ENCODE measurements around the gene AOC3.

The AOC3 gene

DNA sequence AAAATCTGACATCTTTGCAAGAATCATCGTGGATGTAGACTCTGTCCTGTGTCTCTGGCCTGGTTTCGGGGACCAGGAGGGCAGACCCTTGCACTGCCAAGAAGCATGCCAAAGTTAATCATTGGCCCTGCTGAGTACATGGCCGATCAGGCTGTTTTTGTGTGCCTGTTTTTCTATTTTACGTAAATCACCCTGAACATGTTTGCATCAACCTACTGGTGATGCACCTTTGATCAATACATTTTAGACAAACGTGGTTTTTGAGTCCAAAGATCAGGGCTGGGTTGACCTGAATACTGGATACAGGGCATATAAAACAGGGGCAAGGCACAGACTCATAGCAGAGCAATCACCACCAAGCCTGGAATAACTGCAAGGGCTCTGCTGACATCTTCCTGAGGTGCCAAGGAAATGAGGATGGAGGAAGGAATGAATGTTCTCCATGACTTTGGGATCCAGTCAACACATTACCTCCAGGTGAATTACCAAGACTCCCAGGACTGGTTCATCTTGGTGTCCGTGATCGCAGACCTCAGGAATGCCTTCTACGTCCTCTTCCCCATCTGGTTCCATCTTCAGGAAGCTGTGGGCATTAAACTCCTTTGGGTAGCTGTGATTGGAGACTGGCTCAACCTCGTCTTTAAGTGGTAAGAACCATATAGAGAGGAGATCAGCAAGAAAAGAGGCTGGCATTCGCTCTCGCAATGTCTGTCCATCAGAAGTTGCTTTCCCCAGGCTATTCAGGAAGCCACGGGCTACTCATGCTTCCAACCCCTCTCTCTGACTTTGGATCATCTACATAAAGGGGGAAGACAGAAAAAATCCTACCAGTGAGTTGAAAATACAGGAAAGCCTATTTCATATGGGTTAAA, 49.7 kb downstream of the AOC3 start, which contains the start of gene G6PC1:
Gene G6PC1 (plus strand): TSS at position 340 of the 872 bp plus-strand sequence. CDS start 78 bp downstream, at position 418.
- Histone ChIP-seq H3K27me3 (ENCODE audit: low read depth) (no peaks in the 10 kb centered on the region), H3K9me3 (no peaks in the 10 kb centered on the region), H3K4me3 (no peak within 1 kb of the TSS), H3K4me1 (no peaks in the 10 kb centered on the region), H3K36me3 (replicated peaks) (no peaks in the 10 kb centered on the region)
- no peak for DNase-seq (ENCODE audit: low spot score in 2 of 2)
- in situ Hi-C loops (cut with MboI; ENCODE audit: low sequenced_read_pairs): no loop called here

- in situ Hi-C loops (cut with MboI; ENCODE audit: low sequenced_read_pairs): no loop called here
- no peaks in the 10 kb centered on the region for H3K27me3 ChIP-seq (ENCODE audit: low read depth)
- H3K4me1 ChIP-seq: no peaks in the 10 kb centered on the region
- no peaks in the 10 kb centered on the region for H3K36me3 ChIP-seq (replicated peaks)
- no peak for DNase-seq (ENCODE audit: low spot score in 2 of 2)
- no peaks in the 10 kb centered on the region for H3K9me3 ChIP-seq
- H3K4me3 ChIP-seq: no peak overlapping the region
Measured at GRCh38 chr17:42901535-42902229, 50.7 kb downstream of the AOC3 start.

DNA sequence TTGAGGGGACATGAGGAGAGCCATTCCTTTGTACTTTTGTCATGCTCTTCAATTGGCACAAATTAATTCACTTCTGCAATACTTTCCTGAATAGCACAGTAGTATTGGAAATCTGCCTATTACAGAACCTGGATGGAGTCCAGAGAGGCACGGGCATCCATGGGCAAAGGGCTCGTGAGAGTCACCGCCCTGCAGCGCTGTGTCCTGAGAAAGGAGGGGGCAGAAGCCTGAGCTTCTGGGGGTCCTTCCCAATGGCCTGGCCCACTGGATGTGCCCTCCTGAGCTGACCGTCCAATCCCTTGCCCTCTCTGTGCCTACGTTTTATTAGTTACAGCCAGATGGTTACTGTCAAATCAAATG, 53.1 kb downstream of the AOC3 start:
- Histone ChIP-seq H3K27me3 (ENCODE audit: low read depth) (0 out of 2 replicates have a peak, but pooled peaks cover 2% of the 10 kb centered on the region), H3K4me3 (no peak overlapping the region), H3K9me3 (no peaks in the 10 kb centered on the region), H3K4me1 (no peaks in the 10 kb centered on the region), H3K36me3 (replicated peaks) (no peaks in the 10 kb centered on the region)
- no peak for DNase-seq (ENCODE audit: low spot score in 2 of 2)
- in situ Hi-C loops (cut with MboI; ENCODE audit: low sequenced_read_pairs): no loop called here

DNA sequence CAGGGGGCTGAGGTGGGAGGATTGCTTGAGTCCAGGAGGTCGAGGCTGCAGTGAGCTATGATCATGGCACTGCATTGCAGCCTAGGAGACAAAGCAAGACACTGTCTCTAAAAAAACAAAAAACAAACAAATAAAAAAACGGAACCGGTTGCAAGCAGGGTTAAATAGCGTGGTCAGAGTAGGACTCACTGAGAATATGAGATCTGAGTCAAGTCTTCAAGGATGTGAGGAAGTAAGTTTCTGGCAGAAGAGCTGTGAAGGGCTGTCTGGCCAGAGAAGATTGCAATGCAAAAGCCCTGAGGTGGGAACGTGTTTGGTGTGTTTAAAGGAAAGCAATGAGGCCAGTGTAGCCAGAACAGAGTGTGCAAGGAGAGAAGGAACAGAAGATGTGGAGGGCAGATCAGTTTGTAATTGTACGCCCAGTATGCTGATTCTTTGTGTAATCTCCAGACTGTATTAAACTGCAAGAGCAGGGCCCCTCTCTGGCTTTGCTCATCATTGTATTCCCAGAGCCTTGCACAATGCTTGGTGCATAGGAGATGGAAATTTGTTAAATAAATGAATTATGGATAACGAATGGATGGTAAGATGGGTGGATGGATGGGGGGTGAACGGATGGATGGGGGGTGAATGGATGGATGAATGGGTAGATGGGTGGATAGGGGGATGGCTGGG, 55.9 kb downstream of the AOC3 start:
- H3K27me3 ChIP-seq (ENCODE audit: low read depth): peaks cover 9% of the 10 kb centered on the region; the same call in 1 of the 2 replicates
- no peaks in the 10 kb centered on the region for H3K9me3 ChIP-seq
- no peak overlapping the region for H3K4me3 ChIP-seq
- no peak for DNase-seq (ENCODE audit: low spot score in 2 of 2)
- in situ Hi-C loops (cut with MboI; ENCODE audit: low sequenced_read_pairs): no loop called here
- H3K4me1 ChIP-seq: no peaks in the 10 kb centered on the region
- no peaks in the 10 kb centered on the region for H3K36me3 ChIP-seq (replicated peaks)
